NCI-H2107 treated with DMSO at 0.1 percent for 48 hours (cell line): Measurements from ENCODE around the gene FOXN4.

Experiments
- DNase-seq: peaks from one replicate; lab custom pipeline; 2025; ENCODE audit not compliant: unreplicated experiment; lab: John Stamatoyannopoulos, UW

The FOXN4 gene

DNA sequence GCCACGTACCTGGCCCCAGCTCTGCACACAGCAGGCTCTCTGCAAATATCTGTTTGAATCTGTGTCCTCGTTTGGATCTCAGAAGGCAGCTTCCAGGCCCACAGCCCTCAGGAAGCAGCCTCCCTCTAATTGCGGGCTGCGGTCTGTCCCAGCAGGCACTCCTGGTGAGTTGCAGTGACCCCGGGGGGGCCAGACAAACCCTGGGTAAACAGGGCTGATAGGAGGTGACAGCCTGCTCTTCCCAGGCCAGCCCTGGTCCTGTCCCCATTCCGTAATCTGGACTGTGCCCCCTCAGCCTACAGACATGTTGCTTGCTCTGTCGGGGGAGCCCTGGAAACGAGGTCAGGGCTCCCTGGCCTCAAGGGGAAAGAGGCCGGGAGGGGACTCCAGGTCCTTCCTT is 2.0 kb downstream of the FOXN4 start:
- peak; percentile 24 for DNase-seq

DNA sequence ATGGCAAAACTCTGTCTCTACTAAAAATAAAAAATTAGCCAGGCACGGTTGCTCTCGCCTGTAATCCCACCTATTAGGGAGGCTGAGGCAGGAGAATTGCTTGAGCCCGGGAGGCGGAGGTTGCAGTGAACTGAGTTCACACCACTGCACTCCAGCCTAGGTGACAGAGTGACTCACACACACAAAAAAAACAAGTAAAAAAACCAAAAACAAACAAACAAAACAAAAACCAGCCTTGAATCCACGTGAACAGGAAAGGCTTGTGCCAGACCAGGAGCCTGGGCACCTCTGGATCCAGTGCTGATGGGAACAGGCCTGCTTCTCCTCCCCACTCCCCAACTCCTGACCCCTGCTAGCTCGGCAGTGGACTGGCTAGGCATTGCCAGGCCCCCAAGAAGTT is 3.5 kb downstream of the FOXN4 start:
- DNase-seq: no peak

DNA sequence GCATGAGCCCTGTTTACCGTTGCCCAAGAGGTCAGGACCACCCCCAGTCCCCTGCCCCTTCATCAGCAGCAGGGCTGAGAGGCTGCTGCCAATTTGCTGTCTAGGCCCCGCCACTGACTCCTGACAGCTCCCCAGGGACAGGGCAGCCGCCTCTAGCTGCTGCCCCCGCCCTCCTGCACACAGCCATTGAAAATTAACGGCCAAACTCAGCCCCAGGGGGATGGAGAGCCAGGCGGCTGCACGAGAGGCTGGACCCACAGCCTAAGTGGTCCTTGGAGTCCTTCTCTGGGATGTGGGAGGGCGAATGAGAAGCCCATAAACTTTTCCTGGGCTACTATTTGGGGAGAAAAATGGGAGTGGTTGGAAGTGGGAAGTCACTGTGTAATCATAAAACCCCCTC is 4.6 kb downstream of the FOXN4 start:
- peak; percentile 84 for DNase-seq

DNA sequence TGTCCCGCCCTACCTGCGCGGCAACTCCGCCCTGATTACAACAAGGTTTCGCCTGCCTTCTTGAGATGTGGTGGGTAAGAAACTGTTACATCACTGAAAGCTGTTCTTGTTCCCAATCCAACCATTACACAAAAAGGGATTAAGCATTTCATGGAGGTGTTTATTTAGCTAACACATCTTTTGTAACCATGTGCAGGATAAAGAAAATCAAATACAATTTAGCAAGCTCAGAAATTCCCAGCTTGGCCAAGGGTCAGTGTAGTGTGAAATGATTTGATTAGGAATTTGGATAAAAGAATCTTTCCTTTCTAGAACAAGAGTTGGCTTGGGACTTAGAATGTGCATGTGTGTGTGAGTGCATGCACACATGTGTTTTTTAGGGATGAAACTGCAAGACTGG is 6.3 kb downstream of the FOXN4 start:
- no peak for DNase-seq

DNA sequence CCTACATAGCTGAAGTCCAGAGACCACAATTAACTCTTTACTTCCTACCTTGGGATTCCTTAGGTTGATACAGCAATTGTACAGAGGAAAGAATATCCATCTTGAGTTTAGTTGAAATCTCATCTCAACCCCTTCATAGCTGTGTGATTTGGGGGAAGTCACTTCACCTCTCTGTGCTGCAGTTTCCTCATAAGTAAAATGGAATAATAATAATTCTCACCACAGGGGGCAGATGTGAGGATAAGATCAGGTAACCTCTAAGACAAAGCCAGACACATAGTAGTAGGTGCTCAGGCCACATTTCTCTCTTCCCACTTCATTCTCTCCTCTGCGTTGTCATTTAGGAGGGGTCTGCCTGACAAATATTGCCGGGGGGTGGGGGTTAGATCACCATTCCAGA is 6.7 kb downstream of the FOXN4 start:
- peak; percentile 9 for DNase-seq

DNA sequence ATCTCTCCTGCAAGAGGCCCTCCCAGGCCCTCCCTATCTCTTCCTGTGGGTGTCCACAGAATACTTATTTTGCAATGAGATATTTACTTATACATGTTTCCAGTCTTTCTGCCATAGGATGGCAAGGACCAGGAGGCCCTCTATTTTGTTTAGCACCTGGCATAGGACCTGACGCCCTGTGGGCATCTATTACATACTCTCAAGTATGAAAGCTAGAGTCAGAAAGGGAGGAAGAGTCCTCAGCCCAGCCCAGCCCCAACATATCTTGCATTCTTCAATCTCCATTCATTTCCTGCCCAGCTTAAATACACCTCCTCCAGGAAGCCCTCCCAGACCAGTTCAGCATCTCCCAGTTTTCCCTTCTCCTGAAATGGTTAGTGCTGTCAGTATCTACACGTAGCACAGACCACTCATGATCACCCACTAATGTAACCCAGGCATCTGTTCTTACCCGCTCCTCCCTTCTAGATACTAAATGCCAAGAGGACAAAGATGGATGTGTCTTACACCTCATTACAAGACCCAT is 7.4 kb downstream of the FOXN4 start:
- DNase-seq: no peak

DNA sequence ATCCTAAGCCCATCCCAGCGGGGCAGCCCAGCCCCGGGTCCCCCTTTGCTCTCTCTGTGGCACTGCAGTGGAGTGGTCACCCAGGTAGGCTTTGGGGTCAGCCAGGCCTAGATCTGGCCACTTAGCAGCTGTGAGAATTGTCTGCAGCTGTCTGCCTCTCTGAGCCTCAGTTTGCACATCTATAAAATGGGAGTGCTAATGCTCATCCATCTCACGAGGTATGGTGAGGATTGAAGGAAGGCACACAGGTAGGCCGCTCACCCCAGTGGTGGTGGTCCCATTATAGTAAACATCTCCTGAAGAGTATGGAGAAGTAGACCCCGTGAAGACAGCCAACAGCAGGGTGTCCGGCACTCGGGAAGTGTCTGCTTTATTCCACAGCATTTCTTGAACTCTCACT is 9.2 kb downstream of the FOXN4 start:
- DNase-seq: no peak

DNA sequence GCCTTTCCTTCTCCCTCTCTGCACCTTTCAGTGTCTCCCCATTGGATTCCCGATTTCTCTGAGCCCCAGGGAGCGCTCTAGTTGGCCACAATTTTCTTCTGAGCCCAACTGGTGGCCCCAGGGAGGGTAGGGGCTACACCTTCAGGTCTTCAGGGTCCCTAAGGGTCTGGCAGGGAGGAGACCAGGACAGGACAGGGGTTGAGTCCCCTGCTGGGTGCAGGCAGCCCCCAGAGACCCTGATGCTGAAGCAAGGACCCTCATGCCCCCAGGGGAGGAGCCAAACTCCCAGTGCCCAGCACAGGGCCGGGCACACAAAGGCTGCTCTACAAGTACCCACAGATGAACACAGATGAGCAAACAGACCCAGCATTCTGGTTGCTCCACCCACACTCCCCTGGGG is 12.7 kb downstream of the FOXN4 start:
- DNase-seq: no peak

DNA sequence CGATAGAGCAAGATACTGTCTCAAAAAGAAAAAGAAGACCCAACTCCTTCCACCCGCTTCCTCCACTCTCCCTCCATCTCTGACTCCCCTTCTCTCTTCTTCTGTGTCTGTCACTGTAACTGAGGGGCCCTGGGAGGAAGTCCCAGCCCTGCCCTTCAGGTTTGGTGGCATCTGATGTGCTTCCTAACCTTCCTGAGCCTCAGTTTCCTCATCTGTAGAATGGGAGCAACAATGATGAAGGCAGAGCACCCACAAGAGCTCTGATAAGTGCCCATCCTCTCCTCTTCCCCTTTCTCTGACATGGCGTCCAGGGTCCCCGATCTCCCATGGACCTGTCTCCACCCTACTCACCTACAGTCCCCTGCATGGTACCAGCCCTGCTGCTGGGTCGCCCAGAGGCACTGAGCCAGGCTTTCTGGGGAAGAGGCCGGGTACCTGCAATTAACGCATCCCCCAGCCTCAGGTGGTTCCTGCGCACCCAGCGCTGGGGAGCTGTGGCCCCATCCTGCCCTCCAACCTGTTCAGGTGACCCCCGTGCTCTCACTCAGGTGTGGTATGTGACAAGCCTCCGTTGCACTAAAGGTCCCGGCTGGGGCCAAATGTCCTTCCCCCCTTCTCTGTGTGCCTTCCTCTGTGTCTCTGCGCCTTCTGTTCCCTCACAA is 13.2 kb downstream of the FOXN4 start:
- DNase-seq: no peak

DNA sequence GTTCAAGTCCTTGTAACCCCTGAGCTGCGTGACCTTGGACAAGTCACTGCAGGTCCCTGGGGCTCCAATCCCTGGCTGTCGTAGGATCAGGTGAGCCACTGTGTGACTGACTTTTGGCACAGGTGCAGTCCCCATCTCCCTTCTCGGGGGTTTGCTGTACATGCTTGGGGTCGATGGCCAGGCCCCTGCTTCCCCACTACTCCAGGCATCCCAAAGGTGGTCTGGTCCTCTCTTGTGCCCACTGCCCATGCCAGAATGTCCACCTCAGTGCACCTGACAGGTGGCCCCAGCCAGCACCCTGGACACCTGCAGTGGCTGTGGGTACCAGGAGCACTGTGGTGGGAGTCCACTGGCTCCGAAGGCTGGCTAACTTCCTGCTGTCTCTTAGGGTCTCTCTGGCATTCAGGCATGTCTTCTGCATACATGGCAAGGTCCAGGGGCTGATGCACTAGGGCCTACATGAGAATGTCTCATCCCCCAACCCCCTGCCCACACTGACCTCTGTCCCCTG is 14.7 kb downstream of the FOXN4 start:
- DNase-seq: no peak

DNA sequence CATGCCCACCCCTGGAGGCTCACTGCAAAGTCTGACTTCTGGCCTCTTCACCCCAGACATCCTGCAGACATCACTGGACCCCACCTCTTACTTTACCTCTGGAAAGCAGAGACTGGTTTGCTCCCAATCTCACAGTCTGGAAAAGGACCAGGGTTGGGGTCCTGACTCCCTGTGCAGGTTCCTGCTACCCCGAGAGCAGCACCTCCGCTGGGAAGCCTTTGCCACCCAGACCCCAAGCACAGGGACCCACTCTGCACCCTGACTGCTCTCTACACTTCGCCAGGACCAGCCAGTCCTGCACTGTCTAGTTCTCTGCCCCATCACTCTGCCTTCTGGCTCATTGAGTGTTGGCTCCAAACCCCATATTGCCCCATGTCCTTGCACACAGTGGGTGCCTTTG is 16.0 kb downstream of the FOXN4 start:
- no peak for DNase-seq

DNA sequence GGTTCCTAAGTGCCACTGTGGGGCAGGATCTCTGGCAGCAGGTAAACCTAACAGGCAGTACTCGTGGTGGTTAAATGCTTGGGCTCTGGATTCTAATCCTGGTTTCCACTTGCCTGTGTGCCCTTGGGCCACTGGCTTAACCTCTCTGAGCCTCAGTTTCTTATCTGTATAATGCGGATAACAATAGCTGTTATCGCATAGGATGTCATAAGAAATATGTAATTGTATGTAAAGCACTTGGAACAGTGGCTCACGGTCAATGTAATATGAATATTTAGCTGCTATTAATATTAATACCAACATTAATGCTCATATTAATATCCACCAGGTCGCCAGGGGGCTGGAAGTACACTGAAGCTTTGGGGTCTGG is 16.8 kb downstream of the FOXN4 start:
- no peak for DNase-seq

DNA sequence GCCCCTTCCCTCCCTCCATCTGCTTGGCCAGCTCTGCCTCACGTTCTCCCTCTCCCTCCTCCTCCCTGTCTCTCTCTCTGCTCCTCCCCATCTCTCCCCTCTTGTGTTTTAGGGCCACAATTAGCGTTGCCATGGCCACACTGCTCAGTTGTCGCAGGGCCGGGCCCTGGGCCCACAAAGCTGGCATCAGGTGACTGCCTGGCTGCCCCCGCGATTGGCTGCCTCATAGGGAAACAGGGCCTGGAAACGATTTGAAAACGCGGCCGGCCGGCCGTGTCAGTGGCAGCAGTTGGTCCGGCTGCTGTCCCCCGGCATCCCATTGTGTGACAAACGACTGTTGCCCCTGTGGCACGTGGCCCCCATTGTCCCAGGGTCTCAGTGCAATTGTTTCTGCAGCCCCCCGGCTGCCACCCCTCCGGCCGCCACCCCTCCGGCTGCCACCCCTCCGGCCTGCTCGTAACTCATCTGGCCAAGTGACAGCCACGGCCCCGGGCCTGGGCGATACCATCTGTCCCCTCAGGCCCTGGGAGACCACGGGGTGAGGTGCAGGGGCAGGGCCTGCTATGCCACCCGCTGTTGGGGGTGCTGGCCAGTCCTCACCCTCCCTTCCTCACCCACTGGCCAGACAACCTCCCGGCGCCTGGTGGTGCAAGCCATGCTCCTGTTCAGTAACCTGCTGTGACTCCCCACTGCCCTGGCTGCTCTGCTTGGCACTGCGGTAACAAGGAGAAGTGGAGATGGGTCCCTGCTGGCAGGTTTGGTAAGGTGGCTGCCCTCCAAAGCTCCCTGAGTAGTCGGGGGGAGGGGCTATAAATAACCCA is 17.4 kb downstream of the FOXN4 start:
- peak; percentile 97 for DNase-seq

DNA sequence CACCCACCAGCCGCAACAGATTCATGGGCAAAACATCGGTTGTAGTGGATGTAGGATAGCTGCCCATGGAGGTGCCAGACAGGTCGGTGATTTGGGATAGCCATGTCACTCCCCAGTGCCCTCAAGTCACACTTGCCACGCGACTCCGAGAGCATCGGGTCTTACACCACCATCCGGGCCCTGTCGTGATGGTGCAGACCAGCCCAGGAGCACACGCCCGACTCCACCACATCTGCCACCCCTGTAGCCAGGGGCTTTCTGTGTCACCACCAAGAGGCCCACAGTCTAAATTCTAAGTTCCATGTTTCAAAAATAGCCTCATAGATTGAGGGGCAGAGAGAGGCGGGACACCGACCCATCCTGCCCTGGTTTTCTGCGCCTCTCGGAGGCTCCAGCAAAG is 18.0 kb downstream of the FOXN4 start:
- DNase-seq: no peak

DNA sequence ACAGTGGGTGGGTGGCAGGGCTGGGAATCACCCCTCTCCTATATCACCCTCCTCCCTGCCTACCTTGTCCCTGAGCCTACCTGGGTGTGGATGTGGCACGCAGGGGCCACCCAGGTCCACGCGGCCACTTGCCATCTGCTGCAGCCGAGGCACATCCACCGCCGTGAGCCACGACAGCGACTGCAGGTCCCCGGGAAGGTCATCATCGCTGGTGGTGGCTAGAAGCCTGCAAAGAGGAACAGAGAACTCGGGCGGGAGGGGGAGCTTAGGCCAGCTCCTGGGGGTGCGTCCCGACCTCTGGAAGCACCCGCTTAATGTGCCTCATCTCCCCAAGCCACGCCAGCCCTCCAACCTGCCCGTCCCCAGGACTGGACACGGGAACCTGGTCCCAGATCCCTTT is 19.0 kb downstream of the FOXN4 start:
- no peak for DNase-seq

DNA sequence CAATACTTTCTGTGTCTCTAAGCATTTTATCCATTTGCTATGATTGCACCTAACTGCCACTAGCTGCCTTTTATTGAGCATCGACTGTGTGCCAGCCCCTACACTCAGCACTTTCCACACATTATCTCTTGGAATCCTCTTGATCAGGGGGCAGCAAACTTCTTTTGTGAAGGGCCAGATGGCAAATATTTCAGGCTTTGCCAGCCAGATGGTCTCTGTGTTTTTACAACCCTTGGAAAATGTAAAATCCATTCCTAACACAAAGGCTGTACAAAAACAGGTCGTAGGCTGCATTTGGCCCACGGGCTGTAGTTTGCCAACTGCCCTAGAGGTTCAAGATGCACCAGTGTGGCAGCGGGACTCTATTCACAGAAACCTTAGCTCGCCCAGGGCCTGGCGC is 19.5 kb downstream of the FOXN4 start:
- no peak for DNase-seq

DNA sequence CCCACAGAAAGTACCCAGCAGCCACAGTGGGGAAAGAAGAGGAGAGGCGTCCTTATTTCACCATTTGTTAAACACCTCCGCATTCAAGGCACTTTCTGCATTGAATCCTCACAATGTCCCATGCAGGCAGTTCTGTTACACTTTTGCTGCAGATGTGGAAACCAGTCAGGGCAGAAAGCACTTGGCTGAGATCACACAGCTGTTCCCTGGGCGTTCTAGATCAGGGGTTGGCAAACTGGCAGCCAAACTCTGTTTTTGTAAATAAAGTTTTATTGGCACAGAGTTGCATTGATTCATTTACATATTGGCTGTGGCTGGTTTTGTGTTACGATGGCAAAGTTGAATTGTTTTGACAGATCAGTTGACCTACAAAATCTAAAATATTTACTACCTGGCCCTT is 20.1 kb downstream of the FOXN4 start:
- no peak for DNase-seq

DNA sequence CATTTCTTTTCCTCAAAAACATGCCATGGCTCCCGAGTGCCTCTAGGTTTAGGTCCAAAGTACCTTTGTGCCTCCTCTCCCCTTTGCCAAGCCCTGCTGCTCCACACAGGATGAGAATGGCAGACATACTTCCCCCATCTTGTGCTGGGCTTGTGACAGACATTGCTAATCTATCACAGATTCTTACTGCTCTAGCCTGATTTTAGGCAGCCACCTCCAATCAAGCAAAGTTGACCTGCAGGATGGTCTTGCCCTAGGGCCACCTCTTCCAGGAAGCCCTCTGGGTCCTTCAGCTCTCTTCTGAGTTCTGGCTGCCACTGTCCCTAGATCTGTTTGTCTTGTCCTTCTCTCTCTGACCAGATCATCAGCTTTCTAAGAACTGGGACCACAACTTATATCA is 20.5 kb downstream of the FOXN4 start:
- no peak for DNase-seq

DNA sequence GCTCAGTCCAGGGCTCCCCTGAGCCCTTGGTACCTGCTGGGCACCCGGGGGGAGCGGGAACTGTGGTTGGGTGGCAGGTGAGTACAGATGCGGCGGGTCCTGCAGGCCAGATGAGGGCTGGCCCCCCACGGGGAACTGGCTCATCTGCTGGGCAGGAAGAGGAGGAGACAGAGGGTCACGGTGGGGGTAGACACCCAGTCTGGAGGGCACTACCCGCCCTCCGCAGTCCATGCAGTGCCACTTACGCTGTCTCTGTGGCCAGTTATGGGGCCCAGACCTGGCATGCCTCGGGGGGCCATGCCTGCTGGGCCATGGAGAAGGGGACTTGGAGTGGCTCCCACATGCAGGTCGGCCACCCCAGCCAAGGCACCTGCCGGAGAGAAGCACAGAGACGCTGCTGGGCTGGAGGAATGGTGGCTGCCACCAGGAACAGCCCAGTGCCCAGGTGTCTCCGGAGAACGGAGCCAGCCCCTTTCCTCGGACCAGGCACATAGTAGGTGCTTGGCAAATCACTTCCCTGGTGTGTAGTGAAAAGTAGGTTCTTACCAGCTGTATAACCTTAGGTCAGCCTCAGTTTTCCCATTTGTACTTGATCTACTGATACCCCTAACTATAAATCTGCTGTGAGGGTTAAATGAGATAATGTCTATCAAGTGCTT is 21.1 kb downstream of the FOXN4 start:
- DNase-seq: no peak

DNA sequence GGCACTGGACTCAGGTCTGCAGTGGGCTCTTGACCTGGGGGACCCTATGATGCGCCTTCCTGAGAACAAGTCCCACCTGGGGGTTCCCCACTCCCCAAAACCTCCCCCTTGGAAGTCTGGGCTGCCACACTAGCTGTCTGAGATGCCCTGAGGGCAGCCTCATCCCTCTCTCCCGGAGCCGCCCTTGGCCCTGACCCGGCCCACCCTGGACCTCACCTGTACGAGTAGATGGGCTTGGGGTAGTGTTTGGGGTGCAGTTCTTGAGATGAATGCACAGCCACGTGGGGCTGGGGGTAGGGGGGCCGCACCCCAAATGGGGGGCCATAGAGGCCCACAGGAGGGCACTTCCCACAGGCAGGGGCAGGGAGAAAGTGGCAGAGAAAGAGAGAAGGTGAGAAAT is 21.9 kb downstream of the FOXN4 start:
- DNase-seq: no peak

DNA sequence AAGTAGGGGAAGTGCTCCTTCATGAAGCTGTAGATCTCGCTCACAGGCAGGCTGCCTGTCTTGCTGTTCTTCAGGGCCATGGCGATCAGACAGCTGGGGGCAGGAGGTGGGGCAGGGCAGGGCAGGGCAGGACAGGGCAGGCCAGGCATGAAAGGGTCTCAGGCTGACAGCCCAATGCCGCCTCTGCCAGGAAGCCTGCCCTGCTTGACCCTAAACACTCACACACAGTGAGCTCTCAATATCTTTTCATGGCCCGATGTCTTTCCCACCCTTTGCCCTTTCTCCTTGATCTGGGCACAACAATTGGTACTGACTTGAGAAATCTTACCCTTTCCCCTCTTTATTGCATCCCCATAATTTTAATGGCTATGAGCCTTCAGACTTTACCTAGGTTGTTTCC is 22.4 kb downstream of the FOXN4 start:
- DNase-seq: no peak

DNA sequence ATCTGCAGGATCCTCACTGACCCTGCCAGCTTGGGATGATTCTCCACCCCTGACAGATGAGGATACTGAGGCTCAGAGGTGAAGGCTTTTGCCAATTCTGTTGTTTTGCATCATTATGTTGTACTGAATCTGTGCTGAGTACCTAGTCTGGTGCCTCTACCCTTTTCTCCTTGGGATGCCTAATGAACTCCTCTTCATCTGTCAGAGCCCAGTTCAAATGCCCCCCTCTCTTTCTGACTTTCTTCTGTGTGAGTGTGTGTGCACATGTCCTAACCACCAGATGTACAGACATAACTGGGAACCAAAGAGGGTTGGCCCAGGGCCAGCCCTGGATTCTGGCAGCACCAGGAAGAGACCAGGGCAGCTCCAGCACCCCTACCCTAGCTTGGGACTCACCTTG is 22.8 kb downstream of the FOXN4 start:
- DNase-seq: no peak
